GM18870 (cell line): ENCODE measurements around the gene CCDC157.

Experiments used
- ATAC-seq: cut with Tn5 transposase; IDR thresholded peaks from one replicate; pipeline ENCODE4 v1.9.1; 2021; ENCODE audit warnings: moderate library complexity; ENCODE audit not compliant: unreplicated experiment

The CCDC157 gene

DNA sequence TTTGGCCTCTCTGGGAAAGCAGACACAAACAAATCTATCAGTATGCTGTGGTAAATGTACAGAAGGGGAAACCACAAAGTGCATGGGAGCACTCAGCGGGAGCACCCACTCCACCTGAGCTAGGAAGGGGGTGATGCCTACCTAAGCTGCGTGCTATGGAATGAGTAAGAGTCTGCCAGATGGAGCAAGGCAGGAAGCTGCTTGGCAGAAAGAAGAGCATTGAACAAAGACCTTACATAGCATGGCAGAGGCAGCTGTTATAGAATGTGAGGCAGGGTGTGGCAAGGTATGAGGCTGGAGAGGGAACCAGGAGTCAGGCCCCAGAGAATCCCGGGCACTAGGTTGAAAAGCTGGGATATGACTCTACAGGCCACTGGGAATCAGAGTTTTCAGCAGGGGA is 55.0 kb downstream of the CCDC157 start:
- ATAC-seq = no peak

DNA sequence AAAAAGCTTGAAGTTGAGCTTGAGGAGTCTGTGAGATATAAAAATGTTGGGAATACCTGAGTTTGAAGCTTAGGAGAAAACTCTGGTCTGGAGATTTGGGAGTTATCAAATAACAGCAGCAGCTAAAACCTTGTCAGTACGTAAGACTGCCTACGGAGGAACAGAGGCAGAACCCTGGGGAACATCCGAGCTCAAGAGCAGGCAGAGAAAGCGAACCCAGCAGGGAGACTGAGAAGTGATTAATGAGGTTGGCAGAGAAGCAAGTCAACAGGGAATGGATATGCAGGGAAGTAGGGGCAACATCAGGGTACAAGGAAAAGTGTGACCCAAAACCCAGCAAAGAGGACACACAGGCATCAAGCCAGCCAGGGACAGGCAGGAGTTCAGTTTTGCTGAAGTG is 56.2 kb downstream of the CCDC157 start:
- no peak for ATAC-seq

DNA sequence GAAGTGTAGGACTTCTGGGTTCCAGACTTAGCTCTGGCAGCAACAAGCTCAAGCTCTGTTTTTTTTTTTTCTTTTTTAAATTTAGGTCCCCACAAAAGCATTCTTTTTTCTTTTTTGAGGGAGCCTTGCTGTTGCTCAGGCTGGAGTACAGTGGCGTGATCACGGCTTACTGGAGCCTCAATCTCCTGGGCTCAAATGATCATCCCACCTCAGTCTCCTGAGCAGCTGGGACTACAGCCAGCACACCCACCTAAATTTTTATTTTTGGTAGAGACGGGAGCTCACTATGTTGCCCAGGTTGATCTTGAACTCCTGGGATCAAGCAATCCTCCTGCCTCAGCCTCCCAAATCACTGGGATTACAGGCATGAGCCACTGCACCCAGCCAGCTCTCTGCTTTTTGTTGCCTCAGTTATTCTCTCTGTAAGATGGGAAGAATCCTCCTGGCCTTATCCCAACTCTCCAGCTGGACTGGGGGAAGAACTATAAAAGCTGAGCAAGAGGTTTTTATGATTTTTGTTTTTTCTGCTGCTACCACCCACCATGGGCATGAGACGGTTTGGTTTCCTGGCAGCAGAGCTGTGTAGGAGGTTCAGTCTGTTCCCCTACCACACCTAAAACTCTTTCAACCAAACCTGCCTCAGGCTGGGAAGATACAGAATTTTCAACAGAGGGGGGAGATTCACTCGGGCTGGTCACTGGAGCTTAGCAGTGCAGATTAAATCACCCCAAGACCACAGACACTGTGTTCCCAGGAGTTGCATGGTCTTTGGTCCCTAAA is 57.1 kb downstream of the CCDC157 start:
- ATAC-seq = no peak

DNA sequence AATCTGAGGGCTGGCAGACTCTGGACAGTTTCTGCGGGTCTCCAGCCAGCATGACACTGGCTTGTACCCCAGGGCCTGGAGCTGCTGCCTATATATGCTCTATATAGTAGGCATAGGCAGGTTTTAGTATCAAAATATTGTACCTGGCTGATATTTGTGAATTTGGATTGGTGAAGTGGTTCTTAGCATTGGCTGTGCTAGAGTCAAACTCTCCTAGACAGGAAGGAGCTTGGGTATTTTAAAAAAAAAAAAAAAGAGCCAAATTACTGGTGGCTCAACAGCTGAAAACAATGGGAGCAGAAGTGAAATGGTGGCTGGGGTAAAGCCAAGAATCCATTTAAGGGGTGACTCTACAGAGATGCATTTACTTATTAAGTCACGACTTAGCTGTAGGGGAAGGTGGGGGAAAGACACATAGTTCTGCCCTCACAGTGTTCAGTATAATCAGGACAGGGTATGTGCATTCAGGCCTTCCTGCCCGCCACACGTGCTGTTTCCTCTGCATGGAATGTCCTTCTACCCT is 57.8 kb downstream of the CCDC157 start:
- no peak for ATAC-seq

DNA sequence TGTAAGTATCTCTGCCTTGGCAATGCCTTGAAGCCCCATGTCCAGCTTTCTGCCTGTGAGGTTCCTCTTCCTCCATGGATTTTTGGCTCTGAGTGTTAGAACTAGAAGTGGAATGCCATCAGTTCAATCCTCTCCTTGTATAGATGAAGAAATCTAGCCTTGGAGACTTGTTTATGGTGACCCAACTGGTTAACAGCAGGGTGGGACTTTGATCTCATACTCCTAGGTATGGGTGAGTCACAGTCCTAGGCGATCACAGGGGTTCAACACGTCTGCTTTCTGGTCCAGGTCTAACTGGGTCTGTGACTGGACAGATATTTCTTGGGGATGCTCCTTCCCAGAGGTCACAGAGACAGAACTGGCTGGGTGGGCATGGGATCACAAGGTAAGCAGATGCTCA is 59.6 kb downstream of the CCDC157 start:
- ATAC-seq = no peak

DNA sequence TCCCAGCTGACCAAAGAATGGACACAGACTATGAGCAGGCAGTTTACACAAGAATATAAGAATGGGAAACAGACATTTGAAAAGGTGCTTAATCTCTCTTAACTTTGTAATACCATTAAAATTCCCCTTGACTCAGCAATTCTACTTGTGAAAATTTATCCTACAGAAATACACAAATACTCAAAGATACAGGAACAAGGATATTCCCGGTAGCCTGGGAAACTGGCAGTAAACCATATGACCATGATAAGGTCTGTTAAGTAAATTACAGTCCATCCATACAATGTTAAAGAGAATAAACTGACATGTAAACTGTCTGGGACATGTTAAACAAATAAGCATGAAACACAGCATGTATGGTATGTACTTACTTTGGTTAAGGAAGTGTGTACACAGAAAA is 60.0 kb downstream of the CCDC157 start:
- ATAC-seq = no peak

DNA sequence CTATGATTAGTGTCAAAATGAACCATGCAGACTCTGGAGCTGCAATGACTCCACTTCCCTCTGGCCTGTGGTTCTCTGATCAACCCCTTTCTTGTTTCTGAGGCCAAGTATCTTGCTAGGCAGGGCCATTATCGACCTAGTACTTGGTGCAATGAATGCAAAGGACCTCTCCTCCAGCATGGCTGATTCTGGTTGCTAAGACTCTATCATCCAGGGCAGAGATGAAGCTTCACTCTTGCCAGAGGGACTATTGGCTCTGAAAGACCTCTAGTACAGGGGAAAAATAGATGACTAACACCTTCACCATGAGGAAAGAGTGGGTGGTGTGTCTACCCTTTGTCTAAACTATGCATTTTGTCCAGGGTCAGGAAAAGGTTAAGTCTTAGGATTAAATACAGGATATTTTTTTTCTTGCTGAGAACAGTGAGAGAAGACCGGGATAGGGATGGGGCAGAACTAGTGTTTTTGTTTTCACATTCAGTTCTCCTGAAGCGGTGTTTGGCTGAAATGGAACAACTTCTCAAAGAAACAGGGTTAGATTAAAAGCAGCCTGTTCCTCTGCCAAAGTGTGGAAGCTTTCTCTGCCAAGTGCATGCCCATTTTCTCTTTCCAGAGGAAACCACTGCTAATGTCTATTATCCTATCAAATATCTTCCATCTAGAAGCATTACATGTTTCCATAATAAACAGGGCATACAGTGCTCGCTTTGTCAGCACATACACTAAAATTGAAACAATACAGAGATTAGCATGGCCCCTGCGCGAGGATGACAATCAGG is 63.7 kb downstream of the CCDC157 start:
- ATAC-seq = no peak

DNA sequence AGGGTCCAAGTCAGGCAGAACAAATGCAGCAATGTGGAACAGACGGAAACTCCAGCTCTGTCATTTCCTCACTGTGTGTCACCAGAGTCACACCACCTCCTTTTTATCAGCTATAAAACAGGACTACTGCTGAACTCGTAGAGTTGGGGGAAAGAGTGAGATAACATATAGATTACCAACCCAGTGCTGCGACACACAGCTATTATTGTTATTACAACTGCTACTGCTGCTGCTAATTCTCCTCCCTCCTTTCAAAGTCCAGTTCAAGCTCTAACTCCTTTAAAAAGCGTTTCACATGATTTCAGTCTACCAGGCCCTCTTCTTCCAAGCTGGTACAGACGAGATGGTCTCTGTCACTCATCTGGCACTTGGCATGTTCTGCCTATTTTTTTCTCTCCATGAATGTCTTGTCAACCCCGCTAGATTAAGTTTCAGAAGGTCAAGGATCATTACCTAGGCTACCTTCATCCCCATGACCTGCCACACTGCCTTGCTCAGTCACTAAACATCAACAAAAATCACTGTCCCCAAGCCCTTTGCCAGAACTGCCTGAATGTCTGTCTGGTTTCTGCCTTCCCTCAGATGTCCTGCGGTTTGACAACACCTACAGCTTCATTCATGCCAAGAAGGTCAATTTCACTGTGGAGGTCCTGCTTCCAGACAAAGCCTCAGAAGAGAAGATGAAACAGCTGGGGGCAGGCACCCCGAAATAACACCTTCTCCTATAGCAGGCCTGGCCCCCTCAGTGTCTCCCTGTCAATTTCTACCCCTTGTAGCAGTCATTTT is 65.1 kb downstream of the CCDC157 start:
- ATAC-seq = no peak

DNA sequence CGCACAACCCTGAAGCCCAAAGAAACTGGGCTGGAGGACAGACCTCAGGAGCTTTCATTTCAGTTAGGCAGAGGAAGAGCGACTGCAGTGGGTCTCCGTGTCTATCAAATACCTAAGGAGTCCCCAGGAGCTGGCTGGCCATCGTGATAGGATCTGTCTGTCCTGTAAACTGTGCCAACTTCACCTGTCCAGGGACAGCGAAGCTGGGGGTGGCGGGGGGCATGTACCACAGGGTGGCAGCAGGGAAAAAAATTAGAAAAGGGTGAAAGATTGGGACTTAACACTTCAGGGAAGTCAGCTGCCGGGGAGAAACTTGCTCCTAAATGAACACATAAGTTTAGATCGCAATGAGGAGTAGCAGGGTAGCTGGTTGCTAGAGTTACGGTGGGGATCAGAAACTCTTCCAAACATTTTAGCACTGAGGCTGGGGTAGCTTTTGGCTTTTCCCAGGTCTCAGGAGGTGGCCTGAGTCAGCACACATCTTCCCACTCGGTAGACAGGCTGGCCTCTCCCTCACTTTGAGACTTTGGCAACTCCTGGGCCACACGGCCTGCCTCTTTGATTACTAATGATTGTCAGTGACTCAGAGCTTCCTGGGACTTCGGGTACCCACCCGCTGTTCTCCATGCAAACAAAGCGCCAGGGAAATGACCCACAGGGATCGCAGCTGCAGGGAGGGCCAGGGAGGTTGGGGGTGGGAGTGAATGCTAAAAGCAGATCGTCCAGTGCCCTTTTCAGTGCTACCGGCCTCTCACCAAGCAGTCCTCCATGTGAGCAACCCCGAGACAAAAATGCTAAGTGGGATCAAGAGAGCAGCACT is 65.9 kb downstream of the CCDC157 start:
- no peak for ATAC-seq

DNA sequence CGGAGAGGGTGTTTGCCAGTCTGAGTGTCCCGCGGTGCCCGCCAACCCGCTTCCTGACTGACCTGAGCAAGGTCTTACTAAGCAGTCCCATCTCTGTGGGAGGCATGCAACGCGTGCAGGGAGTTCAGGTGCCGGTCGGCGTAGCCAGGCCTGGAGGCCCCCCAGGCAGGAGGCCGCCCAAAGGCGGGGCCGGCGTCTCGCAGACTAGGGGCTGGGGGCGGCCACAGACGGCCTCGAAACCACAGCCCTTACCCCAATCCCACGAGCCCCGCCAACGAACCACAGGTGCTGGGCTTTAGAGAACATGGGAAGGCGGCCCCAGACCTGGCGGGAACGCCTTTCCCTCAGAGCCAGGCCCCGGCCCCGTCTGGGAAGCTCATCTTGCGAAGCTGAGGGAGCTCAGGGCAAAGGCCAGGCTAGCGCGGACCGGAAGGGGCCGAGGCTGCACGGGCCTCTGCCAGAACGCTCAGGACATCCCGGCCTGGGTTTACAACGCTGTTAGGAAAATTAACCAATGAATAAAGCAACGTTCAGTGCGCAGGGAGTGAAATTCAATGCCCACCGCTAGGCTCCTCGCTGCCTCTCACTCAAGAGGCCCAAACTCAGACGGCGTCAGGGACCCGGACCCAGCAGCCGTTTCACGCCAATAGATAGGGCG is 66.6 kb downstream of the CCDC157 start:
- peak; percentile 29 for ATAC-seq

DNA sequence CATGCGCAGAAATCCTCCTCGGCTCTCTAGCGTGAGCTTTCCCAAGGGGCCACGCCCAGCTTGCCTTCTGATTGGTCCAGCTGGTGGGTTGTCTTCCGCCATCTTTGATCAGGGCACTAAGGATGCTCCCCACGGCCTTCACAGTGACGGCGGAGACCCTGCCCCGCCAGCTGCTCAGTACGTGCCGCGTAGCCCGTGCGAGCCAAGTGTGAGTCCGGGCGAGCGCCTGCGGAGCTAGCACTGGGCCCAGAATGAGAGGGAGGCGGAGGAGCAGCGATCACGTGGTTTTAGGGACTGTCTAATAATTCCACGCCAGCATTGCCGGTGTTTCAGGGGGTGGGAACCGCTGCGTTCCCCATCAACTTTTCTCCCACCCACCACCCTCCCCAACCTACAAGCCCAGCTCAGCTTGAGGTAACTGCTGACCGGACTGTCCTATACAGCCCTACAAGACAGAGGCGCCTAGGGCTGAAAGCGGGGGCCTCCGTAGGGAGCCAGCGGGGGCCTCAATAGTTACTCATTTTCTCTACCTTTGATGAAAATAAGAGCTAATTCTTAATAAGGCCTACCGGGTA is 67.2 kb downstream of the CCDC157 start:
- peak; percentile 79 for ATAC-seq

DNA sequence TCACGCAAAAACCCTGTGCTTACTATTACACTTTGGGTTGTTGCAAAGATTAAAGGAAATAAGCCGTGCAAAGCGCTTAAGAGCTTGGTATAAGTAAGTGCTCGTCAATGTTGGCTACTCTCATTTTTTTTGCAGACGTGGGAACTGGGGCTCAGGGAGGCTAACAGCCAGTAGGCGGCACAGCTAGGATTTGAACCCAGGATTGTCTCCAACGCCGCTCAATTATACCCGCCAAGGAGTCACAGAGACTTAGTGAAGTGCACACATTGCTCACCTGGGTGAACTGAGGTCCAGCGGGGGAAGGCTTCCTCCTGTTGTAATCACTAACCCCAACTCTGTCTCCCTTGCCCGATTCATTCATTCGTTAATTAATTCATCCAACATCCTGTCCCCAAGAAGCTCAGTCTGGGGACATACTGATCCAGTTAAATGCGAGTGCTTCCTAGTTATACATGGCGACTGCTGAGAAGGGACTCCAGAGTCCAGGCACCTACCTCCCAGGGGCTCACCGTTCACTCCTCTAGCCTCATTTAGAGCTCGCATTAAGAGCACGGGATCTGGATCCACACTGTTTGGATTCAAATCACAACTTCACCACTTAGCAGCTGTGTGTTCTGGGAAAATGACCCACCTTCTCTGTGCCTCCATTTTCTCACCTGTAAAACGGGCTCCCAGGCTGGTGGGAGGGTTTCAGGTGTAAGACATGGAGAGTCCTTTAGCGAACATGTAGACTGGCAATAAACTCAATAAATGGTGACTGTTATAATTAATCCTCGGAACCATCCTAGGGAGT is 67.9 kb downstream of the CCDC157 start:
- ATAC-seq = no peak

DNA sequence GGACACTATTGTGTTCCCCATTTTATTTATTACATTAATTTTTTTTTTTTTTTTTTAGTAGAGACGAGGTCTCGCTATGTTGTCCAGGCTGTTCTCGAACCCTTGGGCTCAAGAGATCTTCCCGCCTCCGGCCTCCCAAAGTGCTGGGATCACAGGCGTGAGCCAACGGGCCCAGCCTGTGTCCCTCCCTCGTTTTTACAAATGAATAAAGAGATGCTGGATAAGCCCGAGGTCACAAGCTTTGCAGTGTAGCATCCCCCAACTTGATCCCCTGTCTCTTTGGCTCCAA is 68.5 kb downstream of the CCDC157 start:
- no peak for ATAC-seq

DNA sequence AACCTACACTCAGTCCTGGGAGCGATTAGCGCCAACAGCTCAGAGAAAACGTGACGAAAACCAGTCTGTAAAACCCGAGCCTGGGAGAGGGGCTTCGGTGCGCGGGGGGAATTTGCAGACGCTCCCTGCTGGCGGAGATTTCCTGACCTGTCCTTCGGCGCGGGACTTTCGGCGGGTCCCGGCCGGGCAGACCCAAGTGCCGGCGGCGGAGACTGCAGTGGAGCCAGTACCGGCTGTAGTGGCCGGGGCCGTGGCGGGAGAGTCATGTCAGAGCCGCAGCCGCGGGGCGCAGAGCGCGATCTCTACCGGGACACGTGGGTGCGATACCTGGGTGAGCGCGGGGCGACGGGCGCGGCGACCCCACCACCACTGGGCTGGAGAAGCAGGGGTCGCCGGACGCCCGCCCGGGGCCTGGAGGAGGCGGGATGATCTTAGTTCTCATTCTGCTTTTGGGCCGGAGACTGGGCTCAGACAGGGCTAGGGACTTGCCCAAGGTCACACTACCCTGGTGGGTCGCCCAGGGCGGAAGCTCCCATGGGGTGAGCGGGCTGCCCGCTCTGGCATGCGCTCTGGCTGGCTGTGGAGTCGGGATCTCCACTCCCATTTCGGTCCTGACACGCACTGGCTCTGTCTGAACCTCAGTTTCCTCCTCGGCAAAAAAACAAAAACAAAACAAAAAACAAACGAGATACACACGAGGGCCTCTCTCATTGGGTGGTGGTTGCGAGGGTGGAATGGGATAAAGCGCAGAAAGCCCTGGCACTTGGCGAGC is 69.0 kb downstream of the CCDC157 start, which contains the start of gene MTFP1:
Gene MTFP1, plus strand, starts transcription at position 153 of the 772 bp plus-strand sequence. Its CDS starts 112 bp downstream, at position 265.
- no peak for ATAC-seq
